Central memory CD8-positive, alpha-beta T cell (primary cell): ENCODE results near the gene FGD4.

ENCODE experiments used
- ATAC-seq: fragments of 150-1000 bp; cut with Tn5 transposase; replicated peaks from 2 replicates; pipeline ENCODE4 v1.10.0; 2022; ENCODE audit warnings: mild to moderate bottlenecking, moderate FRiP score, moderate number of reproducible peaks; ENCODE audit not compliant: poor library complexity, severe bottlenecking; ENCODE audit errors: extremely low read depth
- DNase-seq, 2 donors: peaks; one replicate each; pipeline ENCODE4 v3.0.0; 2021; ENCODE audit warnings: low spot score in 2 of 2
- H3K27ac Mint-ChIP-seq: one replicate; pipeline ENCODE4 v1.8.0; 2022; ENCODE audit warnings: low read depth, mild to moderate bottlenecking, moderate library complexity, mixed read lengths
- H3K27me3 Mint-ChIP-seq: one replicate; pipeline ENCODE4 v1.8.0; 2022; ENCODE audit warnings: mixed read lengths
- H3K36me3 Mint-ChIP-seq: one replicate; pipeline ENCODE4 v1.8.0; 2022; ENCODE audit warnings: mild to moderate bottlenecking, moderate library complexity, mixed read lengths; ENCODE audit not compliant: insufficient read depth
- H3K4me1 Mint-ChIP-seq: one replicate; pipeline ENCODE4 v1.8.0; 2022; ENCODE audit warnings: mixed read lengths
- H3K4me3 Mint-ChIP-seq: one replicate; pipeline ENCODE4 v1.8.0; 2022; ENCODE audit warnings: mild to moderate bottlenecking, moderate library complexity, mixed read lengths
- H3K9me3 Mint-ChIP-seq: one replicate; pipeline ENCODE4 v1.8.0; 2022; ENCODE audit warnings: mixed read lengths

FGD4 gene

GRCh38 chr12:32399370-32400113 lies at the start of gene FGD4:
Gene FGD4, plus strand, starts transcription at chr12:32399558.
- Mint-ChIP-seq H3K4me3 (peak within 1 kb of the TSS; percentile 82), H3K9me3 (no peaks in the 10 kb centered on the region), H3K27ac (no peak within 1 kb of the TSS), H3K36me3 (no peaks in the 10 kb centered on the region), H3K27me3 (peaks cover 62% of the 10 kb centered on the region), H3K4me1 (peaks cover 5% of the 10 kb centered on the region)
- ATAC-seq (peak; percentile 67), DNase-seq (peak; percentile 11 to 18)

GRCh38 chr12:32353540-32353939 lies 45.8 kb upstream of the FGD4 start:
- Mint-ChIP-seq H3K4me1 (no peaks in the 10 kb centered on the region), H3K27ac (no peak overlapping the region), H3K36me3 (peaks cover 2% of the 10 kb centered on the region), H3K4me3 (no peak overlapping the region), H3K27me3 (no peaks in the 10 kb centered on the region), H3K9me3 (no peaks in the 10 kb centered on the region)
- no peak for DNase-seq
- no peak for ATAC-seq

- no peak overlapping the region for H3K4me3 Mint-ChIP-seq
- ATAC-seq: no peak
- H3K36me3 Mint-ChIP-seq: peaks cover 2% of the 10 kb centered on the region
- no peak for DNase-seq
- no peaks in the 10 kb centered on the region for H3K27me3 Mint-ChIP-seq
- no peak overlapping the region for H3K27ac Mint-ChIP-seq
- H3K4me1 Mint-ChIP-seq: no peaks in the 10 kb centered on the region
- H3K9me3 Mint-ChIP-seq: no peaks in the 10 kb centered on the region
Measured at GRCh38 chr12:32357601-32358249, 41.6 kb upstream of the FGD4 start.

- Mint-ChIP-seq H3K36me3 (no peaks in the 10 kb centered on the region), H3K27me3 (no peaks in the 10 kb centered on the region), H3K9me3 (no peaks in the 10 kb centered on the region), H3K4me3 (no peak overlapping the region), H3K4me1 (no peaks in the 10 kb centered on the region), H3K27ac (no peak overlapping the region)
- no peak for DNase-seq
- no peak for ATAC-seq
Measured at GRCh38 chr12:32360956-32361355, 38.4 kb upstream of the FGD4 start.

GRCh38 chr12:32362892-32363291 lies 36.5 kb upstream of the FGD4 start:
- Mint-ChIP-seq H3K27me3 (no peaks in the 10 kb centered on the region), H3K4me1 (no peaks in the 10 kb centered on the region), H3K36me3 (no peaks in the 10 kb centered on the region), H3K27ac (no peak overlapping the region), H3K4me3 (no peak overlapping the region), H3K9me3 (no peaks in the 10 kb centered on the region)
- ATAC-seq: no peak
- DNase-seq: no peak

- Mint-ChIP-seq H3K9me3 (no peaks in the 10 kb centered on the region), H3K36me3 (no peaks in the 10 kb centered on the region), H3K4me3 (no peak overlapping the region), H3K27me3 (no peaks in the 10 kb centered on the region), H3K4me1 (no peaks in the 10 kb centered on the region), H3K27ac (no peak overlapping the region)
- ATAC-seq: no peak
- no peak for DNase-seq
Measured at GRCh38 chr12:32365473-32366064, 33.8 kb upstream of the FGD4 start.

- no peak overlapping the region for H3K4me3 Mint-ChIP-seq
- DNase-seq (no peak), ATAC-seq (no peak)
- H3K27me3 Mint-ChIP-seq: no peaks in the 10 kb centered on the region
- H3K27ac Mint-ChIP-seq: no peak overlapping the region
- H3K4me1 Mint-ChIP-seq: no peaks in the 10 kb centered on the region
- no peaks in the 10 kb centered on the region for H3K9me3 Mint-ChIP-seq
- no peaks in the 10 kb centered on the region for H3K36me3 Mint-ChIP-seq
Measured at GRCh38 chr12:32366714-32367113, 32.6 kb upstream of the FGD4 start.

GRCh38 chr12:32367381-32367780 lies 32.0 kb upstream of the FGD4 start:
- no peaks in the 10 kb centered on the region for H3K9me3 Mint-ChIP-seq
- H3K4me3 Mint-ChIP-seq: no peak overlapping the region
- DNase-seq (no peak), ATAC-seq (no peak)
- no peaks in the 10 kb centered on the region for H3K36me3 Mint-ChIP-seq
- no peaks in the 10 kb centered on the region for H3K27me3 Mint-ChIP-seq
- H3K27ac Mint-ChIP-seq: no peak overlapping the region
- H3K4me1 Mint-ChIP-seq: no peaks in the 10 kb centered on the region

GRCh38 chr12:32369202-32369601 lies 30.2 kb upstream of the FGD4 start:
- Mint-ChIP-seq H3K4me3 (no peak overlapping the region), H3K4me1 (no peaks in the 10 kb centered on the region), H3K27me3 (no peaks in the 10 kb centered on the region), H3K9me3 (no peaks in the 10 kb centered on the region), H3K27ac (no peak overlapping the region), H3K36me3 (no peaks in the 10 kb centered on the region)
- no peak for ATAC-seq
- DNase-seq: no peak

- no peak for DNase-seq
- ATAC-seq: no peak
- H3K27me3 Mint-ChIP-seq: no peaks in the 10 kb centered on the region
- no peak overlapping the region for H3K27ac Mint-ChIP-seq
- H3K36me3 Mint-ChIP-seq: no peaks in the 10 kb centered on the region
- H3K9me3 Mint-ChIP-seq: no peaks in the 10 kb centered on the region
- no peak overlapping the region for H3K4me3 Mint-ChIP-seq
- H3K4me1 Mint-ChIP-seq: no peaks in the 10 kb centered on the region
Measured at GRCh38 chr12:32377344-32378055, 21.9 kb upstream of the FGD4 start.

- no peaks in the 10 kb centered on the region for H3K4me1 Mint-ChIP-seq
Measured at GRCh38 chr12:32379213-32379612, 20.1 kb upstream of the FGD4 start.

GRCh38 chr12:32379667-32380066 lies 19.7 kb upstream of the FGD4 start:
- H3K9me3 Mint-ChIP-seq: no peaks in the 10 kb centered on the region
- no peak overlapping the region for H3K27ac Mint-ChIP-seq
- H3K4me1 Mint-ChIP-seq: no peaks in the 10 kb centered on the region
- ATAC-seq (no peak), DNase-seq (no peak)
- H3K27me3 Mint-ChIP-seq: no peaks in the 10 kb centered on the region
- H3K36me3 Mint-ChIP-seq: no peaks in the 10 kb centered on the region
- no peak overlapping the region for H3K4me3 Mint-ChIP-seq

More at GRCh38 chr12:32379213-32379612, 20.1 kb upstream of the FGD4 start:
- DNase-seq (no peak), ATAC-seq (no peak)
- no peaks in the 10 kb centered on the region for H3K27me3 Mint-ChIP-seq
- no peak overlapping the region for H3K4me3 Mint-ChIP-seq
- H3K36me3 Mint-ChIP-seq: no peaks in the 10 kb centered on the region
- H3K27ac Mint-ChIP-seq: no peak overlapping the region
- no peaks in the 10 kb centered on the region for H3K9me3 Mint-ChIP-seq
